Muscle of back (tissue), 13 donors: ENCODE measurements around the gene KLK8. TPM values are rescaled to one million over a fixed set of nuclear protein-coding genes. Genes with fewer than 3 reads are reported as not detected.

Experiments
- DNase-seq, 3 donors: peaks; one replicate each; pipeline versions ENCODE4 v3.0.0 to v3.0.0-alpha.2; 2013
- long read RNA-seq, 9 donors: transcript quantifications; one replicate each; lab custom pipeline, GENCODE V29; 2026
- polyA plus RNA-seq, 10 donors: library from polyadenylated mRNA; unstranded; fragments of 120-200 nt; gene quantifications; one replicate each; pipeline ENCODE4 v1.2.1, GENCODE V29; 2013; ENCODE audit not compliant: insufficient read length in 10 of 10

Gene KLK8, protein sequence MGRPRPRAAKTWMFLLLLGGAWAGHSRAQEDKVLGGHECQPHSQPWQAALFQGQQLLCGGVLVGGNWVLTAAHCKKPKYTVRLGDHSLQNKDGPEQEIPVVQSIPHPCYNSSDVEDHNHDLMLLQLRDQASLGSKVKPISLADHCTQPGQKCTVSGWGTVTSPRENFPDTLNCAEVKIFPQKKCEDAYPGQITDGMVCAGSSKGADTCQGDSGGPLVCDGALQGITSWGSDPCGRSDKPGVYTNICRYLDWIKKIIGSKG
- 1 to 10 TPM in 2 of 10 donors, not detected in 8; 1.3 to 2.1 TPM for polyA plus RNA-seq
- long read RNA-seq, donor 1 = 0 reads
- long read RNA-seq, donor 2 = 0 reads
- long read RNA-seq, donor 3 = 0 reads
- long read RNA-seq, donor 4 = 0 reads
- long read RNA-seq, donor 5 = 0 reads
- long read RNA-seq, donor 6 = 0 reads
- long read RNA-seq, donor 7 = 0 reads
- long read RNA-seq, donor 8 = 0 reads
- long read RNA-seq, donor 9 = 0 reads

DNA sequence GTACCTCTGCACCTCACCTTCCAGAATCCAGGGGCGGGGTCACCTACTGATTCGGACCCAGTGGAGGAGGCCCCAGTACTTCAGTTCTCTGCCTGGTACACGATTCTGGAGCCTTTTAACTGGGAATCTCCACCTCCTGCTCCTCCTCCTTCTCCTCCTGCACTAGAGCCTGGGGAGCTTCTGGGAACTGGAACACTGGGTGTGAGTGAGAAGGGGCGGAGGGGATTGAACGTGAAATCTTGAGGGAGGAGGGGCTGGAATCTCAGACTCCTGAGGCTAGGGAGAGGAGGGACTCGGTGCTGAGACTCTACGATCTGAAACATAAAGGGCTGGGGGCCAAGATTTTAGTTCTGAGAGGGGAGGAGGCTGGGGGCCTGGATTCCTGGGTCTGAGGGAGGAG, at the start of gene KLK8:
TSS of gene KLK8 (minus strand) at position 90 of the 400 bp plus-strand sequence. CDS start 437 bp downstream, outside the sequence.
- peak in 1 of 3 donors; percentile 5 for DNase-seq

GRCh38 chr19:51047031-51047335, 45.6 kb upstream of the KLK8 start:
- DNase-seq = no peak

DNA sequence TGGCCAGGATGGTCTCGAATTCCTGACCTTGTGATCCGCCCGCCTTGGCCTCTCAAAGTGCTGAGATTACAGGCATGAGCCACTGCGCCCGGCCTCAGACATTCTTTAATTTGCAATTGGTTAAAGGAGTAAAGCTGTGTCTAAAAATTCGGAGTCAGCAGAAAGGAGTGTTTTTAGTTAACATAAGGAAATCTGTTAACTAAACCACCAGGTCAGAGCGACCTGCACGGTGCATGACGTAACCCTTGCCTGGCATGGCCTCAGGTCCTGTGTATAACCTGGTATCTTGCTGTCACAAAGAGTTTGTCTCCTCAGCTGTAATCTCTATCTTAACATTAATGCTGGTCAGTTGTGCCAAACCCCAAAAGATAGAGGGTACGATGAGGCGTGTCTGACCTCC, 42.9 kb upstream of the KLK8 start:
- no peak for DNase-seq

DNA sequence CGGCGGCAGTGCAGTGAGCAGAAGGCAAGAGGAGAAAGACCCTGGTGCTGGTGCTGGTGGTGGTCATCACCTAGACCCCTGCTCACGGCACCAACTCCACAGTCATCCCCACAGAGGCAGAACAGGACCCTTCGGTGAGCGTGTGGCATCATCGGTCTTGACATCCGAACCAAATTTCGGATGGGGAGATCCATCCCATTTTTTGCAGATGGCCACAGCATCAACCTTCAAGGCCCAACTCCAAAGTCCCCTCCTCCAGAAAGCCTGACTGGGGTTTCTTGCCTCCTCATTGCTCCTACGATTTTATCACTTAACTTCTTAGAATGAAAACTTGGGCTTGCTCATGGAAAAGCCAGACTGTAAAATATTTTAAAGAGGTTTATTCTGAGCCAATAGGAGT, 42.1 kb upstream of the KLK8 start:
- no peak for DNase-seq

DNA sequence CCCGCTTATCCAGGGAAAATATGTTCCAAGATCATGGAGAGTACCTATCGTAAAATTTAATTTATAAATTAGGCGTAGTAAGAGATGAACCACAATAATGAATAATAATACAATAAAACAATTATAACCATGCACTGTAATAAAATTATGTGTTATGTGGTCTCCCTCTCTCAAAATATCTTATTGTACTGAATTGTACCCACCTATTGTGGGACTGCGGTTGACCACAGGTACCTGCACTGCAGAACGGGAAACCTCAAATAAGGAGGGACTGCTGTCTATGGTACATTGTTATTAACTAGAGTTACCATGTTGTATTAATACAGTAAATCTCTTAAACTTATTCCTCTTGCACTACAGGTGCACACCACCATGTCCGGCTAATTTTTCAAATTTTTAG, 38.7 kb upstream of the KLK8 start:
- no peak for DNase-seq

DNA sequence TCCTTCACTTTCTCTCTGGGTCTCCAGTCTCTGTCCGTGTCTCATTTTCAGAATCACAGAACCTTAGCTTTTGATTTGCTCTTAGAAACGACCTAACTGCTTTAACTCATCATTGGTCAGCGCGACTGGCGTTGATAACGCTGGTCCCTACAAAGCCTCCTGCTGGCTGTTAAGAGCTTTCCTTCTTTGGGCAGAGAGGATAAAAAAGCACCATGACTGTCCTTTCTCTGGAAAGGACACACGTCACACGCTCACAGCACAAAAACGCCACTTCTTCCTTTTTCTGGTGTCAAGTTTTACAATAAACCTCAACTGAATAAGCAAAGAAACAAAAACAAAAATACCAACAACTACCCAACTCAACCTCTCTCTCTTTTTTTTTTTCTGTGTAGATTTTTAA, 35.1 kb upstream of the KLK8 start:
- no peak for DNase-seq

- DNase-seq = no peak
Measured at GRCh38 chr19:51034704-51035103, 33.3 kb upstream of the KLK8 start, which contains the start of gene KLK12. Gene KLK12, minus strand, starts transcription at chr19:51035002. Its CDS starts 381 bp downstream, at chr19:51034621.

GRCh38 chr19:51031880-51032225, 30.4 kb upstream of the KLK8 start:
- DNase-seq = no peak

- no peak for DNase-seq
Measured at GRCh38 chr19:51031220-51031879, 29.9 kb upstream of the KLK8 start.

DNA sequence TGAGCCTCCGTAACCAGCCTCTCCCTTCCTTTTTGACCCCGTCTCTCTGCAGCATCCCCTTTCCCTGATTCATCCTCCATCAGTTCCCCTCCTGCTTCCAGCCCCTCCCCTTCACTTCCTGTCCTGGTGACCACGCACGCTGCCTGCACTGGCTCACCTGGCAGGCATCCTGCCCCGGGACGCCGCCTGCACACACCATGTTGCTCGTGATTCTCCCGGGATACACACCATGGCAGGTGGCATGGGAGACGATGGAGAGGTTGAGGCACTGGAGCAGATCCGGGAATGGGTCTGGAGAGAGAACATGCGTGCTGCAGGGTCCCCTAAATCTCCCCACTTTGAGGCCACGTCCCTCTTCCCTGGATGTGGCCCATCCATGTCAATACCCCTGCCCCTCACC, 29.2 kb upstream of the KLK8 start:
- no peak for DNase-seq

DNA sequence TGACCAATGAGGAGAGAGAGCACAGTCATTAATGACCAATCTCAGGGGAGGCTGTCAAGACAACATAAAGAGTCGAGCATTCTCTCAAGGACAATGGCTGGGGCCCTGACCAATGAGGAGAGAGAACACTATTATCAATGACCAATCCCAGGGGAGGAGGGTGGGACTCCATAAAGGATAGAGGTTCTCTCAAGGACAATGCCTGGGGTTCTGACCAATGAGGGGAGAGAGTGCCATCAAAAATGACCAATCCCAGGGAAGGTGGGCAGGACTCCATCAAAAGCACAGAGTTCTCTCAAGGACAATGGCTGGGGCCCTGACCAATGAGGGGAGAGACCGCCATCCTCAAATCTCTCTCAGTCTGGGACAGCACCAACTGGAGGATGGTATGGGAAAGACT, 28.3 kb upstream of the KLK8 start:
- DNase-seq = no peak

DNA sequence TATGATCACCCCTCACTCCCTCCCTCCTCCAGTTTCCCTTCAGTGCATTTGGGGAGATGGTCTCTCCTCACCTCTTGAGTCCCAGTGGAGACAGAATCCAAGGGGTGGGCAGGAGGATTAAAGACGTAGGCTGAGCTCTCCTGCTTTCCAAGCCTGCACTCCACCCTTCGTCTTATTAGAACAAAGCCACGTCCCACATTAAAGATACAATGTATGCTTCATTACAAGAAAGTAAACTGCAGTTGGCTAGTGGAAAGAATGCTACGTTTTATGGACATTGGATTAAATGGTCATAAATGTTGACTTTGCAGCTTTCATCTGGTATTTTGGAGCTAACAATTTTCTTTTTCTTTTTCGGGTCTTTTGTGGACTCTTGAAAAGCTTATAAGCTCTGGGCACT, 26.5 kb upstream of the KLK8 start:
- no peak for DNase-seq

DNA sequence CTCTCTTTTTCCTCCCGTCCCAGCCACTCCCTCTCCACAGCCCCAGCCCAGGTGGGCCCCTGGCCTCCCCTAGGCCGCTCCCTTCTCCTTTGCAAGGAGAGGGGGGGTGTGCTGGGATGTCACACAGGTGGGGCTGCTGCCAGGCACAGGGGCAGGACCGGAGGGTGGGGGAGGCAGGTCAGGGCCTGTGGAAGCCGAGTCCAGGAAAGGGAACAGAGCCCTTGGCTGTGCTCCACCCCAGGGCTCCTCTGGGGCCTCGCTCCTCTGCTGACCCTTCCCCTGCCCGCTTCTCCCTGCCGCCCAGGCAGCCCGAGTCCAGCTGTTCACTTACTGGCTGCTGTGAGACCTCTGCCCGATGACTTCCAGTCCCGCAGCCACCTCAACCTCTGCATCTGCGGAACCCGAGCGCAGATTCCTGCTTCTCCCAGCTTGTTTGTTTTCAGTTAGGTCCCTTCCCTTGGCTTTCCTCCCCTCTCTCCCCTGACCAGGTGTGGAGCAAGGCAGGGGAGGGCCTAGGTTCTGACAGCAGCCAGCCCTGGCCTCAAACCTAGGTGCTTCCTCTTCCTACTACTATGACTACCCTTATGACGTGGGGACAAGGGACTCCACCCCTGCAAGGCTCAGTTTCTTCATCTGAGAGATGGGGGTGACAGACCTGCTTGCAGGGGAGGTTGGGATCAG, 25.9 kb upstream of the KLK8 start:
- DNase-seq = no peak

GRCh38 chr19:51026554-51026831, 25.1 kb upstream of the KLK8 start, which contains the start of gene KLK11:
Gene KLK11, minus strand, starts transcription at chr19:51026616. Its CDS starts 985 bp downstream, at chr19:51025631.
- no peak for DNase-seq

DNA sequence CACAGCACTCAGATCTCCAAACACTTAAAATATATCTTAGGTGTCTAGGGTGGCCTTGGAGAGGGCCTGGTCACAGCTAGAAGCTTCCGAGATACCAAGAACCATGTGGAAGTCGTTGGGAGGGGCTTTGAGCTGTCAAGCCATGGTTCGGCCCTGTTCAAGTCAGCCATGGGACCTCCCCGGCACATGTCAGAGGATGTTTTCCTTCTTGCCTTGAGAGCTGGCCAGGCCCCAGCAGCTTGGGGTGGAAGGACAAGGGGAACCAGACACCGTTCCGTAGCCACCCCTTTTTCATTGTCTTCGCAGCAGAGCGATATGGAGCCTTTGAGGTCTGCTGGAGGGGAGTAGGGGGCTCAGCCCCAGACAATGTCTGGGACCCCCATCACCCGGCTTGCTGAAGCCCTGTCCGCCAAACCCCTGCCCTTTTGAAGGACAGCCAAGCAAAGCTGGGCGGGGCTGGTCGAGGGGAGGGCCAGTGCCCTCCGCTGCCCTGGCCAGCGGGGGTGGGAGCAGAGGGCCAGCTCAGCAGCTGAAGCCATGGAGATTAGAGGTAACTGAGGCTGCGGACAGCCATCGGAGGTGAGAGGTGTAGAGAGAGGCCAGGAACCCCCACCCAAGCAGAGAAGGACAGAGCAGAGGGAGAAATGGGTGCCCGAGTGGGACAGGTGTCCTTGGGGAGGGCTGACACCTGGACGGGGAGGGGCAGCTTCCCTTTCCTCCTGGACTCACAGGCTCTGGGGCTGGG, 24.6 kb upstream of the KLK8 start:
- no peak for DNase-seq

GRCh38 chr19:51025401-51025800, 24.0 kb upstream of the KLK8 start:
- no peak for DNase-seq

GRCh38 chr19:51024924-51025323, 23.5 kb upstream of the KLK8 start:
- DNase-seq = no peak

- DNase-seq = no peak
Measured at GRCh38 chr19:51023946-51024345, 22.5 kb upstream of the KLK8 start.

DNA sequence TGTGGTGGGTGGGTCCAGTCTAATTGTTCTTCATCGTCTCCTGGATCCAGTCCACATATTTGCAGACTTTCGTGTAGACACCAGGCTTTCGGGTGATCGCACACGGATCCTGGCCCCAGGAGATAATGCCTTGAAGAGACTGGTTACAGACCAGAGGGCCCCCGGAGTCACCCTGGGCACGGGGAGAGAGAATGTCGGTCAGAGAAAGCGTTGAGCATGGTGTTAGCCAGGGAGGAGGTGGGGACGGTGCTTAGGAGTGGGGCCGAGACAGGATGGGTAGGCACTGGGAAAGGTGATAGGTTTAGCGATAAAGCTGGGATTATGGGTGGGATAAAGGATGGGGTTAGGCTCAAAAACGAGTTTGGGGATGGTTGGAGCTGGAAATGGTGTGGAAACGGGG, 21.1 kb upstream of the KLK8 start:
- no peak for DNase-seq

DNA sequence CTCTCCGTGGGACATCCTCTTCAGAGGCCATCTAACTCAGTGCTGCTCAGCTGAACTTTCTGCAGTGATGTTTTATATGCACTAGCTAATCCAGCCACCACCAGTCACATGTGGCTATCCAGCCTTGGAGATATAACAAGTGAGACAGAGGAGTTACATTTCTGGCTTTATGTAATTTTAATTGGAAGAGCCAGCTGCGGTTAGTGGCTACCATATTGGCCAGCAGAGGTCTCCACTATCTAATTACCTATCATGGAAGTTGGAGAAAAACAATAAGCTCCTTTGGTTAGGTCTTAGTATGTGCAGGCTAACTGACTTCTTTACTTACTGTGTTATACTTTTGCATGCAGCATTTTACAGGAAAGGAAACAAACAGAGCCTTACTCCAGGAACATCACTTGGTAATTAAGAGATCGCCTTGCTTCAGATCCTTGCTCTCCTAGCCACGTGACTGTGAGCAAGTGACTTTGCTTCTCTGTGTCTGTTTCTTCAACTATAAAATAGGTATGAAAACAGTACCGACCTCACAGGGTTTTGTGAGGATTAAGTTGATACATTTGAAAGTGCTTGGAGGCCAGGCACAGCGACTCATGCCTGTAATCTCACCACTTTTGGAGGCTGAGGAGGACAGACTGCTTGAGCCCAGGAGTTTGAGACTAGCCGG, 19.7 kb upstream of the KLK8 start:
- DNase-seq = peak; percentile 14 to 52 (median 16)

DNA sequence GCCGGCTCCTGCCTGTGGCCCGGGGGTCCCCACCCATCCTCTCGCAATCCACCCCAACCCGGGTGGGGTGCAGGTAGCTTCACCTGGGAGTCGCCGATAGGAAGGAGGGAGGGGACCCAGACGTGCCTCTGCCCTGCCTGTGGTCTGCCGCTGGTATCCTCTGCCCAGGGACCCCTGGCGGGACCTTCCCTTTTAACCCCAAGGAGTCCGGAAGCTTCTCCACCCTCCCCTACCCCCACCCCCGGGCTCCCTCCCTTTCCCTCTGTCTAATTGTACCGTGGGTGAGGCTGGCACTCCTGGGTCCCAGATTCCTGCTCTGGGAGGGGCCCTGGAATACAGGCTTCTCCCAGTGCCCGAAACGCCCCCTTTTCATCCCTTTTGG, 18.1 kb upstream of the KLK8 start, which contains the start of gene KLK10:
TSS of gene KLK10 (minus strand) at position 166 of the 382 bp plus-strand sequence. CDS start 579 bp downstream, outside the sequence.
- no peak for DNase-seq
